Left kidney (tissue), 1 donor: ENCODE results near the gene SMC5. TPM values are rescaled to one million over a fixed set of nuclear protein-coding genes. Genes with fewer than 3 reads are reported as not detected.

ENCODE experiments used
- polyA plus RNA-seq: library from polyadenylated mRNA; unstranded; fragments of 120-200 nt; gene quantifications from one replicate; pipeline ENCODE4 v1.2.1, GENCODE V29; 2013; ENCODE audit not compliant: insufficient read length

Gene SMC5
- polyA plus RNA-seq, 1 donor: 71.6 TPM

Other genes with a start within 250 kb of the SMC5 start
- gene MAMDC2, start 215.1 kb upstream of the SMC5 start, polyA plus RNA-seq: 7.0 TPM
- gene KLF9, start 155.7 kb downstream of the SMC5 start, polyA plus RNA-seq: 8.7 TPM